ENCODE results near the gene PTPRC. TPM values are rescaled to one million over a fixed set of nuclear protein-coding genes. Genes with fewer than 3 reads are reported as not detected.

Gene PTPRC
- polyA plus RNA-seq, 1 donor (not counting 4 experiments of a cell fraction or from before 2014, with no cell fraction given), result not detected

- Histone ChIP-seq H3K4me3 (ENCODE audit: control insufficient read depth in 2 of 3, extremely low read depth in 1 of 3, insufficient read depth in 2 of 3, low read depth in 1 of 3, low read length in 3 of 3) (no peak overlapping the region), H3K9me3 (ENCODE audit: control insufficient read depth, low read depth, low read length) (no peaks in the 10 kb centered on the region), H3K27ac (ENCODE audit: control insufficient read depth, insufficient read depth, low read length) (no peak overlapping the region), H3K4me2 (ENCODE audit: control insufficient read depth, extremely low read depth, insufficient read depth, low read depth, low read length) (no peak overlapping the region), H4K20me1 (ENCODE audit: control insufficient read depth, extremely low read depth, insufficient read depth, low read length) (no peaks in the 10 kb centered on the region), H3K36me3 (ENCODE audit: control insufficient read depth in 2 of 2, extremely low read depth in 1 of 2, insufficient read depth in 2 of 2, low read length in 2 of 2) (no peaks in the 10 kb centered on the region), H3K79me2 (ENCODE audit: control insufficient read depth, insufficient read depth, low read length) (no peaks in the 10 kb centered on the region), H2AFZ (ENCODE audit: control insufficient read depth, low read length) (no peak overlapping the region), H3K9me1 (ENCODE audit: control insufficient read depth, extremely low read depth, insufficient read depth, low read length) (no peaks in the 10 kb centered on the region), H3K4me1 (ENCODE audit: control insufficient read depth, extremely low read depth, insufficient read depth, low read length) (peaks cover 2% of the 10 kb centered on the region), H3K9ac (ENCODE audit: control insufficient read depth, extremely low read depth, insufficient read depth, low read length) (no peak overlapping the region), H3K27me3 (ENCODE audit: control insufficient read depth, extremely low read depth, insufficient read depth, low read length) (no peaks in the 10 kb centered on the region)
- dilution Hi-C loops (cut with MboI; ENCODE audit: extremely low pct_ligation_motif_present, low sequenced_read_pairs), result no loop called here
- no peak for FAIRE-seq
- TF ChIP-seq EZH2 (IDR thresholded peaks at IDR 0.05; ENCODE audit: low read length) (no peak), CTCF (optimal IDR thresholded peaks at IDR 0.05 in 1 of 3, IDR thresholded peaks at IDR 0.05 in 1 of 3, conservative IDR thresholded peaks at IDR 0.05 in 1 of 3; ENCODE audit: extremely low read depth in 1 of 3, insufficient read depth in 2 of 3, low read length in 3 of 3) (no peak)
- DNase-seq (ENCODE audit: low read depth, low spot score), result no peak
Measured at GRCh38 chr1:198636391-198636790, 2.4 kb upstream of the PTPRC start.

GRCh38 chr1:198637157-198637556 lies 1.7 kb upstream of the PTPRC start:
- dilution Hi-C loops (cut with MboI; ENCODE audit: extremely low pct_ligation_motif_present, low sequenced_read_pairs), result no loop called here
- Histone ChIP-seq H3K4me1 (ENCODE audit: control insufficient read depth, extremely low read depth, insufficient read depth, low read length) (peaks cover 9% of the 10 kb centered on the region), H3K27me3 (ENCODE audit: control insufficient read depth, extremely low read depth, insufficient read depth, low read length) (no peaks in the 10 kb centered on the region), H3K27ac (ENCODE audit: control insufficient read depth, insufficient read depth, low read length) (no peak overlapping the region), H3K9ac (ENCODE audit: control insufficient read depth, extremely low read depth, insufficient read depth, low read length) (no peak overlapping the region), H3K4me3 (ENCODE audit: control insufficient read depth in 2 of 3, extremely low read depth in 1 of 3, insufficient read depth in 2 of 3, low read depth in 1 of 3, low read length in 3 of 3) (no peak overlapping the region), H3K9me3 (ENCODE audit: control insufficient read depth, low read depth, low read length) (no peaks in the 10 kb centered on the region), H3K9me1 (ENCODE audit: control insufficient read depth, extremely low read depth, insufficient read depth, low read length) (no peaks in the 10 kb centered on the region), H3K36me3 (ENCODE audit: control insufficient read depth in 2 of 2, extremely low read depth in 1 of 2, insufficient read depth in 2 of 2, low read length in 2 of 2) (no peaks in the 10 kb centered on the region), H3K4me2 (ENCODE audit: control insufficient read depth, extremely low read depth, insufficient read depth, low read depth, low read length) (no peak overlapping the region), H3K79me2 (ENCODE audit: control insufficient read depth, insufficient read depth, low read length) (no peaks in the 10 kb centered on the region), H2AFZ (ENCODE audit: control insufficient read depth, low read length) (no peak overlapping the region), H4K20me1 (ENCODE audit: control insufficient read depth, extremely low read depth, insufficient read depth, low read length) (no peaks in the 10 kb centered on the region)
- FAIRE-seq (no peak), DNase-seq (ENCODE audit: low read depth, low spot score) (no peak)
- TF ChIP-seq EZH2 (IDR thresholded peaks at IDR 0.05; ENCODE audit: low read length), result no peak
- TF ChIP-seq CTCF (optimal IDR thresholded peaks at IDR 0.05 in 1 of 3, IDR thresholded peaks at IDR 0.05 in 1 of 3, conservative IDR thresholded peaks at IDR 0.05 in 1 of 3; ENCODE audit: extremely low read depth in 1 of 3, insufficient read depth in 2 of 3, low read length in 3 of 3), result no peak

All from keratinocyte (primary cell).